ENCODE data around the gene C6orf62. TPM values are rescaled to one million over a fixed set of nuclear protein-coding genes. Genes with fewer than 3 reads are reported as not detected.
"Not testable (repeated sequence)": the region's sequence is repeated elsewhere in the genome, so short reads cannot be mapped to it uniquely, and the experiment has no call there.

The C6orf62 gene
- 100 to 1,000 TPM; 112 to 139 (median 124) TPM for polyA plus RNA-seq (ENCODE audit: insufficient read length in 3 of 3)
- long read RNA-seq, donor 1, full-length matches to known transcripts = 184 of 223 reads
- long read RNA-seq, donor 1, partial matches to known transcripts = 39 of 223 reads
- long read RNA-seq, donor 1, other reads (novel, unspliced or antisense) = 0 of 223 reads
- long read RNA-seq, donor 2, full-length matches to known transcripts = 118 of 139 reads
- long read RNA-seq, donor 2, partial matches to known transcripts = 21 of 139 reads
- long read RNA-seq, donor 2, other reads (novel, unspliced or antisense) = 0 of 139 reads
- long read RNA-seq, donor 3, full-length matches to known transcripts = 99 of 138 reads
- long read RNA-seq, donor 3, partial matches to known transcripts = 39 of 138 reads
- long read RNA-seq, donor 3, other reads (novel, unspliced or antisense) = 0 of 138 reads
- long read RNA-seq, donor 4, full-length matches to known transcripts = 83 of 88 reads
- long read RNA-seq, donor 4, partial matches to known transcripts = 5 of 88 reads
- long read RNA-seq, donor 4, other reads (novel, unspliced or antisense) = 0 of 88 reads
- long read RNA-seq, donor 5, full-length matches to known transcripts = 57 of 62 reads
- long read RNA-seq, donor 5, partial matches to known transcripts = 5 of 62 reads
- long read RNA-seq, donor 5, other reads (novel, unspliced or antisense) = 0 of 62 reads
- long read RNA-seq, donor 6, full-length matches to known transcripts = 197 of 280 reads
- long read RNA-seq, donor 6, partial matches to known transcripts = 72 of 280 reads
- long read RNA-seq, donor 6, other reads (novel, unspliced or antisense) = 11 of 280 reads
- long read RNA-seq, donor 7, full-length matches to known transcripts = 157 of 218 reads
- long read RNA-seq, donor 7, partial matches to known transcripts = 53 of 218 reads
- long read RNA-seq, donor 7, other reads (novel, unspliced or antisense) = 8 of 218 reads
- long read RNA-seq, donor 8, full-length matches to known transcripts = 30 of 45 reads
- long read RNA-seq, donor 8, partial matches to known transcripts = 15 of 45 reads
- long read RNA-seq, donor 8, other reads (novel, unspliced or antisense) = 0 of 45 reads
- long read RNA-seq, donor 9, full-length matches to known transcripts = 111 of 169 reads
- long read RNA-seq, donor 9, partial matches to known transcripts = 58 of 169 reads
- long read RNA-seq, donor 9, other reads (novel, unspliced or antisense) = 0 of 169 reads
- long read RNA-seq, donor 10, full-length matches to known transcripts = 111 of 201 reads
- long read RNA-seq, donor 10, partial matches to known transcripts = 78 of 201 reads
- long read RNA-seq, donor 10, other reads (novel, unspliced or antisense) = 12 of 201 reads
- long read RNA-seq, donor 11, full-length matches to known transcripts = 113 of 176 reads
- long read RNA-seq, donor 11, partial matches to known transcripts = 35 of 176 reads
- long read RNA-seq, donor 11, other reads (novel, unspliced or antisense) = 28 of 176 reads
- long read RNA-seq, donor 12, full-length matches to known transcripts = 223 of 310 reads
- long read RNA-seq, donor 12, partial matches to known transcripts = 69 of 310 reads
- long read RNA-seq, donor 12, other reads (novel, unspliced or antisense) = 18 of 310 reads
- long read RNA-seq, donor 13, full-length matches to known transcripts = 88 of 94 reads
- long read RNA-seq, donor 13, partial matches to known transcripts = 6 of 94 reads
- long read RNA-seq, donor 13, other reads (novel, unspliced or antisense) = 0 of 94 reads
- long read RNA-seq, donor 14, full-length matches to known transcripts = 197 of 264 reads
- long read RNA-seq, donor 14, partial matches to known transcripts = 62 of 264 reads
- long read RNA-seq, donor 14, other reads (novel, unspliced or antisense) = 5 of 264 reads
- long read RNA-seq, donor 15, full-length matches to known transcripts = 233 of 293 reads
- long read RNA-seq, donor 15, partial matches to known transcripts = 53 of 293 reads
- long read RNA-seq, donor 15, other reads (novel, unspliced or antisense) = 7 of 293 reads
- long read RNA-seq, donor 16, full-length matches to known transcripts = 103 of 117 reads
- long read RNA-seq, donor 16, partial matches to known transcripts = 7 of 117 reads
- long read RNA-seq, donor 16, other reads (novel, unspliced or antisense) = 7 of 117 reads

GRCh38 chr6:24719125-24719971, at the start of gene C6orf62:
Gene C6orf62, minus strand, starts transcription at chr6:24719154. Its CDS starts 486 bp downstream, at chr6:24718668.
- DNase-seq = no peak

- DNase-seq = no peak
Observed at GRCh38 chr6:24768361-24768760, 49.4 kb upstream of the C6orf62 start.

- peak; percentile 9 for DNase-seq
Observed at GRCh38 chr6:24766680-24767462, 47.9 kb upstream of the C6orf62 start.

GRCh38 chr6:24765968-24766367, 47.0 kb upstream of the C6orf62 start:
- DNase-seq = not testable (repeated sequence)

GRCh38 chr6:24764833-24765828, 46.2 kb upstream of the C6orf62 start:
- DNase-seq = not testable (repeated sequence)

GRCh38 chr6:24763578-24763977, 44.6 kb upstream of the C6orf62 start:
- no peak for DNase-seq

GRCh38 chr6:24761851-24762250, 42.9 kb upstream of the C6orf62 start:
- DNase-seq = no peak

- DNase-seq = no peak
Observed at GRCh38 chr6:24761193-24761835, 42.4 kb upstream of the C6orf62 start.

- no peak for DNase-seq
Observed at GRCh38 chr6:24760210-24760609, 41.3 kb upstream of the C6orf62 start.

GRCh38 chr6:24759718-24760117, 40.8 kb upstream of the C6orf62 start:
- no peak for DNase-seq

- no peak for DNase-seq
Observed at GRCh38 chr6:24757611-24758010, 38.7 kb upstream of the C6orf62 start.

- DNase-seq = no peak
Observed at GRCh38 chr6:24755279-24755678, 36.3 kb upstream of the C6orf62 start.

- not testable (repeated sequence) for DNase-seq
Observed at GRCh38 chr6:24754378-24754777, 35.4 kb upstream of the C6orf62 start.

- no peak for DNase-seq
Observed at GRCh38 chr6:24753545-24753944, 34.6 kb upstream of the C6orf62 start.

- no peak for DNase-seq
Observed at GRCh38 chr6:24752917-24753492, 34.1 kb upstream of the C6orf62 start.

- no peak for DNase-seq
Observed at GRCh38 chr6:24752503-24752902, 33.5 kb upstream of the C6orf62 start.
